ENCODE results near the gene APOC1.
"Not testable (repeated sequence)": the region's sequence is repeated elsewhere in the genome, so short reads cannot be mapped to it uniquely, and the experiment has no call there.

APOC1 gene

GRCh38 chr19:44914433-44915206 is at the start of gene APOC1:
Gene APOC1, plus strand, starts transcription at chr19:44914608. Its CDS starts 284 bp downstream, at chr19:44914892.
- peak; percentile 95 for DNase-seq

GRCh38 chr19:44865196-44865767 is 49.1 kb upstream of the APOC1 start:
- DNase-seq = no peak

- no peak for DNase-seq
These were observed 47.7 kb upstream of the APOC1 start for GRCh38 chr19:44866664-44867063.

GRCh38 chr19:44867578-44867977 is 46.8 kb upstream of the APOC1 start:
- no peak for DNase-seq

GRCh38 chr19:44869733-44870470 is 44.5 kb upstream of the APOC1 start:
- DNase-seq = peak; percentile 65

GRCh38 chr19:44871809-44872208 is 42.6 kb upstream of the APOC1 start:
- DNase-seq = no peak

GRCh38 chr19:44872661-44873060 is 41.7 kb upstream of the APOC1 start:
- no peak for DNase-seq

- DNase-seq = no peak
These were observed 40.1 kb upstream of the APOC1 start for GRCh38 chr19:44874317-44874716.

GRCh38 chr19:44875666-44876451 is 38.5 kb upstream of the APOC1 start:
- no peak for DNase-seq

- no peak for DNase-seq
These were observed 37.4 kb upstream of the APOC1 start for GRCh38 chr19:44876930-44877535.

- no peak for DNase-seq
These were observed 36.1 kb upstream of the APOC1 start for GRCh38 chr19:44878120-44878865.

- no peak for DNase-seq
These were observed 34.9 kb upstream of the APOC1 start for GRCh38 chr19:44879309-44880065.

- DNase-seq = no peak
These were observed 32.3 kb upstream of the APOC1 start for GRCh38 chr19:44882063-44882462.

- DNase-seq = not testable (repeated sequence)
These were observed 31.6 kb upstream of the APOC1 start for GRCh38 chr19:44882619-44883397.

GRCh38 chr19:44883922-44884321 is 30.5 kb upstream of the APOC1 start:
- DNase-seq = no peak

- no peak for DNase-seq
These were observed 29.8 kb upstream of the APOC1 start for GRCh38 chr19:44884566-44884965.

GRCh38 chr19:44886141-44886540 is 28.3 kb upstream of the APOC1 start:
- no peak for DNase-seq

- no peak for DNase-seq
These were observed 26.8 kb upstream of the APOC1 start for GRCh38 chr19:44887648-44888047.

- not testable (repeated sequence) for DNase-seq
These were observed 26.1 kb upstream of the APOC1 start for GRCh38 chr19:44888335-44888734.

- DNase-seq = no peak
These were observed 24.5 kb upstream of the APOC1 start for GRCh38 chr19:44889830-44890365.

Data from femur (tissue), 1 donor.